Osteocyte (in vitro differentiated cells): ENCODE results near the gene PDE6H. TPM values are rescaled to one million over a fixed set of nuclear protein-coding genes. Genes with fewer than 3 reads are reported as not detected.

Source experiments
- DNase-seq: peaks from one replicate; pipeline ENCODE4 v3.0.0; 2021; ENCODE audit warnings: mixed read lengths; ENCODE audit not compliant: unreplicated experiment; ENCODE audit errors: extremely low spot score
- H3K27ac Mint-ChIP-seq: one replicate; pipeline ENCODE4 v1.8.0; 2021; ENCODE audit warnings: mild to moderate bottlenecking, mixed read lengths; ENCODE audit not compliant: unreplicated experiment
- H3K27me3 Mint-ChIP-seq: one replicate; pipeline ENCODE4 v1.8.0; 2021; ENCODE audit warnings: mixed read lengths; ENCODE audit not compliant: unreplicated experiment
- H3K36me3 Mint-ChIP-seq: one replicate; pipeline ENCODE4 v1.8.0; 2021; ENCODE audit warnings: mixed read lengths; ENCODE audit not compliant: unreplicated experiment
- H3K4me1 Mint-ChIP-seq: one replicate; pipeline ENCODE4 v1.8.0; 2021; ENCODE audit warnings: mixed read lengths; ENCODE audit not compliant: unreplicated experiment
- H3K4me3 Mint-ChIP-seq: one replicate; pipeline ENCODE4 v1.8.0; 2021; ENCODE audit warnings: mild to moderate bottlenecking, moderate library complexity, mixed read lengths; ENCODE audit not compliant: unreplicated experiment
- H3K9me3 Mint-ChIP-seq: one replicate; pipeline ENCODE4 v1.8.0; 2021; ENCODE audit warnings: mixed read lengths; ENCODE audit not compliant: unreplicated experiment
- CTCF ChIP-seq: fragments of 200-600 bp; sonication (generic); IDR thresholded peaks from 2 replicates; pipeline ENCODE4 v1.5.0; 2021; ENCODE audit warnings: antibody characterized with exemption, mild to moderate bottlenecking, moderate library complexity
- total RNA-seq: library from RNA; stranded (reverse); gene quantifications from 2 replicates; pipeline ENCODE4 v1.2.1, GENCODE V29; 2021

Gene PDE6H
- total RNA-seq, 1 donor from 2014 or later = not detected

DNA sequence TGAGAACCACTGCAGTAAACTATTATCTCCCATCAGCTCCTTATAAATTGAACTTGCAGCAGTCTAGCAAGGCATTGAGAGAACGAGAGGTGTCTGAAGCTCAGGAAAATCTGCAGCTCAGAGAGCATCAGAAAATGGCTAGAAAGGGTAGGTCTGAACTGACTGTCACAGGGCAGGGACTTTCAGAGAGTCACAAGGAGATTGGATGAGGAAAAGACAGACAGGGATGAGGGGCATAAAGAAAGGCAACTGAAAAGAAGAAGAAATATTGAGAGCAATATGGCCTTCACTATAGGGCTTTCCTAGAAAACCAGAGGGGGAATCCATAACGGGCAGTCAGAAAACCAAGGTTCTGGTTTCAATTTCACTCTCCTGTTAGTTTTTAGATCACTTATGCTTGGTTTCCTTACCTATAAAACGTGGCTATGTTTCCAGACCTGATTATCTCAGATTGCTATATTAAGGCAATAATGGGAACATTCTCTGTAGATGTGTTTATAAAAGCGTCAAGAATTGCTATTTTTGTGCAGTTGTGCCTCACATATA, 40.9 kb downstream of the PDE6H start:
- Mint-ChIP-seq H3K27me3 (peaks cover 31% of the 10 kb centered on the region), H3K4me1 (no peaks in the 10 kb centered on the region), H3K9me3 (peaks cover 7% of the 10 kb centered on the region), H3K27ac (no peak overlapping the region), H3K4me3 (no peak overlapping the region), H3K36me3 (no peaks in the 10 kb centered on the region)
- DNase-seq = no peak
- no peak for TF ChIP-seq CTCF

- no peak for TF ChIP-seq CTCF
- Mint-ChIP-seq H3K27ac (no peak overlapping the region), H3K27me3 (peaks cover 34% of the 10 kb centered on the region), H3K4me3 (no peak overlapping the region), H3K4me1 (no peaks in the 10 kb centered on the region), H3K9me3 (peaks cover under 1% of the 10 kb centered on the region), H3K36me3 (no peaks in the 10 kb centered on the region)
- no peak for DNase-seq
Measured at GRCh38 chr12:15014708-15015107, 41.9 kb downstream of the PDE6H start.

- no peaks in the 10 kb centered on the region for H3K4me1 Mint-ChIP-seq
- no peak overlapping the region for H3K4me3 Mint-ChIP-seq
- peaks cover 37% of the 10 kb centered on the region for H3K27me3 Mint-ChIP-seq
- DNase-seq = no peak
- TF ChIP-seq CTCF = no peak
- no peaks in the 10 kb centered on the region for H3K9me3 Mint-ChIP-seq
- no peaks in the 10 kb centered on the region for H3K36me3 Mint-ChIP-seq
- H3K27ac Mint-ChIP-seq = no peak overlapping the region
Measured at GRCh38 chr12:15015121-15015520, 42.3 kb downstream of the PDE6H start.

DNA sequence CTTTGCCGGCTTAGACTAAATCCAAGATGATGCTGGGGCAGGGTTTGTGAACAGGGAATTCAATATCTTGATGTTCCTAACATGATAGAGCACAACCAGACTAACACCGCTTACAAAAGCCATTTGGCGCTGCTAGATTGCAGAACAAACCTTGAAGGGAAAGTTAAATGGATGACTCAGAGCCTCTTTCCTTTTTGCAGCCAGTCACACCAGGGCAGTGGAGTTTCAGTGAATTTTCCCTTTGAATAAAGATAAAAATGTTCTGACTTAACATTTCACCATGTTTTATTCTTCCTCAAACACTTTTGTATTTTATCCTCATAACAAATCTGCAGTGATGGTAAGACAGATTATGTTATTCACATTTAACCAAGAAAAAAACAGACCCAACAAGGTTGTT, 47.3 kb downstream of the PDE6H start:
- Mint-ChIP-seq H3K36me3 (no peaks in the 10 kb centered on the region), H3K4me1 (no peaks in the 10 kb centered on the region), H3K27me3 (peaks cover 43% of the 10 kb centered on the region), H3K4me3 (no peak overlapping the region), H3K27ac (no peak overlapping the region), H3K9me3 (peaks cover 2% of the 10 kb centered on the region)
- DNase-seq = no peak
- TF ChIP-seq CTCF = no peak

Other genes with a start within 250 kb of the PDE6H start
- 62.4 and 64.3 TPM in 2 replicates for gene WBP11, start 169.6 kb upstream of the PDE6H start, total RNA-seq
- gene C12orf60, start 169.4 kb upstream of the PDE6H start, total RNA-seq = 0.84 and 1.2 TPM in 2 replicates
- gene SMCO3, start 158.9 kb upstream of the PDE6H start, total RNA-seq = not detected in 2 replicates
- not detected in 2 replicates for gene ART4, start 129.5 kb upstream of the PDE6H start, total RNA-seq
- 74.1 and 92.6 TPM in 2 replicates for gene MGP, start 87.2 kb upstream of the PDE6H start, total RNA-seq
- 0.50 and 0.70 TPM in 2 replicates for gene ERP27, start 34.5 kb upstream of the PDE6H start, total RNA-seq
- gene ARHGDIB, start 11.4 kb upstream of the PDE6H start, total RNA-seq = 13.8 and 14.4 TPM in 2 replicates
- 83.8 and 92.7 TPM in 2 replicates for gene RERG, start 248.4 kb downstream of the PDE6H start, total RNA-seq